Activated T-helper 2 cell treated with anti-CD3 and anti-CD28 coated beads, Interferon-gamma antibody, Interleukin-2, Interleukin-4, amounts not matched to agents 10 μg/mL and 5 μg/mL and 100 μg/mL, durations not matched to agents 14 hours and 24 hours and 36 hours (primary cell): ENCODE data around the gene CBFA2T2. TPM values are rescaled to one million over a fixed set of nuclear protein-coding genes. Genes with fewer than 3 reads are reported as not detected.
A peak's percentile ranks its signal among the peaks of the same experiment; 100 is the strongest.
"Not testable (repeated sequence)": the region's sequence is repeated elsewhere in the genome, so short reads cannot be mapped to it uniquely, and the experiment has no call there.

ENCODE experiments used
- DNase-seq: peaks from one replicate; pipeline ENCODE4 v3.0.0; 2021; ENCODE audit warnings: low spot score
- H3K27ac Mint-ChIP-seq: one replicate; pipeline ENCODE4 v1.8.0; 2021; ENCODE audit warnings: mixed read lengths
- H3K27me3 Mint-ChIP-seq: one replicate; pipeline ENCODE4 v1.8.0; 2021; ENCODE audit warnings: low read depth, mixed read lengths
- H3K36me3 Mint-ChIP-seq: one replicate; pipeline ENCODE4 v1.8.0; 2021; ENCODE audit warnings: low read depth, mixed read lengths
- H3K4me1 Mint-ChIP-seq: one replicate; pipeline ENCODE4 v1.8.0; 2021; ENCODE audit warnings: low read depth, mixed read lengths
- H3K4me3 Mint-ChIP-seq: one replicate; pipeline ENCODE4 v1.8.0; 2021; ENCODE audit warnings: low read depth, mild to moderate bottlenecking, moderate library complexity, mixed read lengths
- H3K9me3 Mint-ChIP-seq: one replicate; pipeline ENCODE4 v1.8.0; 2021; ENCODE audit warnings: mixed read lengths
- intact Hi-C: fragments of 100-400 bp; cut with micrococcal nuclease; formaldehyde crosslinking; loops from one replicate; pipeline ENCODE4 v1.15.1; 2023
- total RNA-seq: library from RNA; stranded (reverse); gene quantifications from 2 replicates; pipeline ENCODE4 v1.2.3, GENCODE V29; 2022

CBFA2T2 gene
- total RNA-seq, 1 donor from 2014 or later, result 14.4 TPM

DNA sequence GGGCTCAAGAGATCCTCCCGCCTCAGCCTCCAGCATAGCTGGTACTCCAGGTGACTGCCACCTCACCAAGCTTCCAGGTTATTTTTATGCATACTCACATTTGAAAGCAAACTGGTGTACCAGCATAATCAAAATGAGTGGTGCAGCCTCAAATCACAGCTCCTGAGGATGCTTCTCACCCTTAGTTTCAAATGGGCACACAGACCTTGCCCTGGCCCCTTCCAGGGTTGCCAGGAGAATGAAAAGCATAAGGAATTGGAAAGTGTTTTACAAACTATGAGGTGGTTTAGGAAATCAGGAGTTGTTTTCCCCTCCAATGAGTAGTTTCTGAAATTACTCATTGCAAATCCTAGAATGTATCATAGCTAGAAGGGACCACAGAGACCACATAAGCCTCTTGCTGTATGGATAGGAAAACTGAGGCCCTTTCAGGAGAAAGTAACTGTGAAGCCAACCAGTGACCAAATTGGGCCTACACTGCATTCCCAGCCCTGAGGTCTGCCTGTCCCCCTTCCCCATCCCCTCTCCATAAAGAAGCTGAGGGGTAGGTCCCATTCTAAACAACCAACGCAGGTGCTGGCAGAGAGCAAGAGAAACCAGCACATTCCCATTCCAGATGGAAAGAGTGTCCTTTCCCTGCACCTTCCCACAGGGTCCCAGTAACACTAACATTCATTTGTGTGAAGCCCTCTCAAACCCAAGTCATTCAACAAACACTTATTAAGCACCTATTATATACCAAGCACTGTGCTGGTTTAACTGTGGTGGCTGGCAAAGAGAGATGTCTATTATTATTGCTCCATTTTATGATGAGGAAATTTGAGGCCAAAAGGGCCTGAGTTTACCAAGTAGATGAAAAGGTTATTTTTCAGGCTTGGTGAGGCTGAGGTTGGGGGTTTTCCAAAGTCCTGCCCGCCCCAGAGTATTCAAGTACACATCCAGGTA lies 198.4 kb downstream of the CBFA2T2 start:
- H3K4me1 Mint-ChIP-seq, result peaks cover 54% of the 10 kb centered on the region
- H3K27me3 Mint-ChIP-seq, result no peaks in the 10 kb centered on the region
- H3K27ac Mint-ChIP-seq, result peak overlapping the region; percentile 87
- no peak for DNase-seq
- no peaks in the 10 kb centered on the region for H3K9me3 Mint-ChIP-seq
- intact Hi-C loops, result loop anchor here (1.0 to 10.0 kb wide), 4 partner anchors 21 to 307 kb away; partner anchors contain the start of genes CHMP4B and RALY
- no peak overlapping the region for H3K4me3 Mint-ChIP-seq
- H3K36me3 Mint-ChIP-seq, result peaks cover 12% of the 10 kb centered on the region

DNA sequence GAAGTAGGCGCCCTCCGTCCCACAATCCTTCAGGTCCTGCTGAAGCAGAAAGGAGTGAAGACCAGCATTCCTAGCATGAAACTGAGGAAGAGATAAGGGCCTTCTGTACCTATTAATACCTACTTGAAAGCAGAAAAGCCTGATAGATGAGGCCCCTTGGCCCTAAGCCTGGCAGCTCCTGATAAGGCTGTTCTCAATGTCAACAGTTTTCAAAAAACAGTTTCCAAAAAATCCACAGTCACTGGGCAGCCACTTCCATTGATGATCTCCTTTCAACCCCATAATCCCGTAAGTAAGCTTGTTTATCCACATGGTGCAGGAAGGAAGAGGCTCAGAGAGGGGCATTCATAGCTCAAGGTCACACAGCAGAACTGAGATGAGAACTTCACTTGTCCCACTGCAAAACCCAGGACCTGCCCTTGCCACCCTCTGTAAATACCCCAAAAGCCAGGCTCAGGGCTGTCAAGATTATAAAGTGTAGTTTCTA lies 199.1 kb downstream of the CBFA2T2 start:
- no peak overlapping the region for H3K4me3 Mint-ChIP-seq
- H3K27me3 Mint-ChIP-seq, result no peaks in the 10 kb centered on the region
- intact Hi-C loops, result loop anchor here (1.0 to 10.0 kb wide), 4 partner anchors 20 to 306 kb away; partner anchors contain the start of genes CHMP4B and RALY
- no peaks in the 10 kb centered on the region for H3K9me3 Mint-ChIP-seq
- H3K4me1 Mint-ChIP-seq, result peaks cover 53% of the 10 kb centered on the region
- DNase-seq, result no peak
- H3K36me3 Mint-ChIP-seq, result peaks cover 11% of the 10 kb centered on the region
- H3K27ac Mint-ChIP-seq, result peak overlapping the region; percentile 87

DNA sequence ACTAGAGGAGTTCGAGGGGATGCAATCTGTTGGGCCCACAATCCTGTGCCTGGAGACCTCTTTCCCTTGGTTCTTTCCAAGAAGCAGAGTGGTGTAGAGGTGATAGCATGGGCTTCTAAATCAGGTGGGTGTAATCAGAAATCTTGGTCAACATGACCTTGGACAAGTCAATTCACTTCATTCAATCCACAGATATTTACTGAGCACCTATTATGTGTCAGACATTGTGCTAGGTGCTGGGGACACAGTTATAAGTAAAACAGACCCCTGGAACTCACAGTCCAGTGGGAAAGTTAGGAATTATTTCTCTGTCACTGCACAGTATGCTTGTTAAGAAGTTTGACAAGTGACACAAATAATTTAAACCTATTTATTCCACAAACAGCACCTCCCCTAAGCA lies 199.6 kb downstream of the CBFA2T2 start:
- DNase-seq, result no peak
- Mint-ChIP-seq H3K9me3 (no peaks in the 10 kb centered on the region), H3K27ac (peak overlapping the region; percentile 90), H3K4me3 (peak overlapping the region; percentile 52), H3K27me3 (no peaks in the 10 kb centered on the region), H3K4me1 (peaks cover 48% of the 10 kb centered on the region), H3K36me3 (peaks cover 6% of the 10 kb centered on the region)
- intact Hi-C loops, result loop anchor here (2.0 to 10.0 kb wide), 3 partner anchors 19 to 305 kb away; partner anchors contain the start of genes CHMP4B and RALY

GRCh38 chr20:33689973-33690372 lies 200.1 kb downstream of the CBFA2T2 start:
- H3K27ac Mint-ChIP-seq, result peak overlapping the region; percentile 90
- H3K4me1 Mint-ChIP-seq, result peaks cover 44% of the 10 kb centered on the region
- H3K9me3 Mint-ChIP-seq, result no peaks in the 10 kb centered on the region
- intact Hi-C loops, result loop anchor here (1.0 to 10.0 kb wide), 4 partner anchors 19 to 305 kb away; partner anchors contain the start of genes CHMP4B, PXMP4 and RALY
- peaks cover 1% of the 10 kb centered on the region for H3K36me3 Mint-ChIP-seq
- peak overlapping the region; percentile 52 for H3K4me3 Mint-ChIP-seq
- no peaks in the 10 kb centered on the region for H3K27me3 Mint-ChIP-seq
- peak; percentile 39 for DNase-seq

GRCh38 chr20:33693289-33693688 lies 203.4 kb downstream of the CBFA2T2 start:
- Mint-ChIP-seq H3K36me3 (no peaks in the 10 kb centered on the region), H3K27me3 (no peaks in the 10 kb centered on the region), H3K4me1 (peaks cover 25% of the 10 kb centered on the region), H3K4me3 (no peak overlapping the region), H3K27ac (no peak overlapping the region), H3K9me3 (peaks cover 3% of the 10 kb centered on the region)
- intact Hi-C loops, result no loop called here
- DNase-seq, result no peak

DNA sequence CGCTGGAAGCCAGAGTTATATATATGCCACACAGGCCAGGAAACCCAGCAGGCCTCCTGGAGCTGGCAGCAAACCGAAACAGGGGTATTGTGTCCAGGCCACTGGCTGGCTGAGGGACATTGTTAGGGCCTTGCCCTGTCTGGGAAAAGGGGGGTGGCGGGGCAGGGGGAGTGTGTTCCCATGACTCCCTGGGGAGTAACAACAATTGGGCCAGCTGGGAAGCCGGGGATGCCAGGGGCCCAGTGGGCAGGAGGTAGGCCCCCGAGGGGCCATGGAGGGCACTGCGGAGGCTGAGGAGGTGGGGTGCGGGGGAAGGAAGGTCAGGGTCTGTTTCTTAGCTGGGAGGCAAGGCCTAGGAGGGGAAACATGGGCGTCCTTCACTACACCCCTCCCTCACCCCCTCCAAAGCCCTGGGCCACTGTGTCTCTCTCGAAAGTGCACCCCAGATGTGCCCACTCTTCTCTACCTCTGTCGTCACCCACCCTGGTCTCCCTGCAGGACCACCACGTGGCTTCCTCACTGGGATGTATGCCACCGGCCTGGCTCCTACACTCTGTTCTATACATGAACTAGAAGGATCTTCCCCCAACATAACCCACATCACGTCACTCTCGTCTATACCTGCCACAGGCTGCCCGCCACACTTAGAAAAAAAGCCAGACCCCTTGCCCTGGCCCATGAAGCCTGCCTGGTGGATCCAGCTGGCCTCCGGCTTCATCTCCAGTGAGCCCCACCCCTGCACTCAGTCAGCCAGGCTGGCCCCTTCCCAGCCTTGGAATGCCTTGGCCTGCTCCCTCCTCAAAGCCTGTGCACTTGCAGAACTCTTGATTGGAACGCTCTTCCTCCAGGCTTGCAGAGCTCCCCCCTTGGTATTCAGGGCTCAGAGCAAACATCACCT lies 204.1 kb downstream of the CBFA2T2 start:
- Mint-ChIP-seq H3K4me3 (no peak overlapping the region), H3K4me1 (peaks cover 18% of the 10 kb centered on the region), H3K27me3 (no peaks in the 10 kb centered on the region), H3K9me3 (peaks cover 3% of the 10 kb centered on the region), H3K36me3 (no peaks in the 10 kb centered on the region), H3K27ac (no peak overlapping the region)
- no peak for DNase-seq
- intact Hi-C loops, result no loop called here

- DNase-seq, result no peak
- H3K27ac Mint-ChIP-seq, result no peak overlapping the region
- no peak overlapping the region for H3K4me3 Mint-ChIP-seq
- H3K27me3 Mint-ChIP-seq, result no peaks in the 10 kb centered on the region
- H3K36me3 Mint-ChIP-seq, result no peaks in the 10 kb centered on the region
- H3K9me3 Mint-ChIP-seq, result peaks cover 3% of the 10 kb centered on the region
- peaks cover 12% of the 10 kb centered on the region for H3K4me1 Mint-ChIP-seq
- intact Hi-C loops, result no loop called here
Observed at GRCh38 chr20:33694639-33695012, 204.7 kb downstream of the CBFA2T2 start.

- Mint-ChIP-seq H3K4me1 (peaks cover 5% of the 10 kb centered on the region), H3K27ac (no peak overlapping the region), H3K36me3 (no peaks in the 10 kb centered on the region), H3K9me3 (peaks cover 3% of the 10 kb centered on the region), H3K4me3 (no peak overlapping the region), H3K27me3 (no peaks in the 10 kb centered on the region)
- intact Hi-C loops, result no loop called here
- DNase-seq, result no peak
Observed at GRCh38 chr20:33696448-33696847, 206.6 kb downstream of the CBFA2T2 start.

GRCh38 chr20:33697129-33697528 lies 207.2 kb downstream of the CBFA2T2 start:
- intact Hi-C loops, result no loop called here
- Mint-ChIP-seq H3K36me3 (no peaks in the 10 kb centered on the region), H3K9me3 (peaks cover 3% of the 10 kb centered on the region), H3K4me1 (peaks cover 3% of the 10 kb centered on the region), H3K27ac (no peak overlapping the region), H3K4me3 (no peak overlapping the region), H3K27me3 (no peaks in the 10 kb centered on the region)
- no peak for DNase-seq

DNA sequence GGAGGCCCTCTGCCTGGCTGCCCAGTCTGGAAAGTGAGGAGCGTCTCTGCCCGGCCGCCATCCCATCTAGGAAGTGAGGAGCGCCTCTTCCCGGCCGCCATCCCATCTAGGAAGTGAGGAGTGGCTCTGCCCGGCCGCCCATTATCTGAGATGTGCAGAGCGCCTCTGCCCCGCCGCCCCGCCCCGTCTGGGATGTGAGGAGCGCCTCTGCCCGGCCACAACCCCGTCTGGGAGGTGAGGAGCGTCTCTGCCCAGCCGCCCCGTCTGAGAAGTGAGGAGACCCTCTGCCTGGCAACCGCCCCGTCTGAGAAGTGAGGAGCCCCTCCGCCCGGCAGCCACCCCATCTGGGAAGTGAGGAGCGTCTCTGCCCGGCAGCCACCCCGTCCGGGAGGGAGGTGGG lies 209.1 kb downstream of the CBFA2T2 start:
- intact Hi-C loops, H3K9me3 Mint-ChIP-seq, H3K27me3 Mint-ChIP-seq, H3K4me1 Mint-ChIP-seq, DNase-seq, H3K4me3 Mint-ChIP-seq, H3K36me3 Mint-ChIP-seq, H3K27ac Mint-ChIP-seq: not testable (repeated sequence)
